K562 (cell line): ENCODE results near the gene PHKA1. TPM values are rescaled to one million over a fixed set of nuclear protein-coding genes. Genes with fewer than 3 reads are reported as not detected.

Experiments
- ATAC-seq: fragments of 200-7000 bp; cut with Tn5 transposase; 3 replicates; pipeline ENCODE4 v1.9.1; 2020; ENCODE audit warnings: moderate library complexity
- BruUV-seq: library from RNA; stranded (reverse); fragments of 400-500 nt; replicated peaks from 2 replicates; lab custom pipeline; 2021; lab: Mats Ljungman, UMichigan
- CTCF ChIA-PET: fragments of 300-600 bp; formaldehyde crosslinking; extraction: SDS; loops from one replicate; lab custom pipeline; 2021; ENCODE audit warnings: low intra/inter-chr PET ratio; lab: Yijun Ruan, JAX
- POLR2A ChIA-PET: fragments of 300-600, 350-650 bp; sonication (Branson Sonifier 250); formaldehyde crosslinking; extraction: SDS; loops from one replicate; lab custom pipeline; 2021; ENCODE audit warnings: antibody characterized with exemption, inconsistent platforms; lab: Yijun Ruan, JAX
- DNase-seq, 4 experiments: peaks; one replicate each; pipeline versions ENCODE4 v3.0.0 to v3.0.0-alpha.2; 2011 to 2018; ENCODE audit warnings: low spot score in 3 of 4, mixed read lengths in 3 of 4; ENCODE audit errors: extremely low read depth in 1 of 4
- FAIRE-seq: peaks from 2 replicates; lab custom pipeline; 2011; peaks lifted over from hg19 to GRCh38; lab: Jason Lieb, UNC
- H2AFZ ChIP-seq: 2 replicates; pipeline ENCODE4 v1.6.0; 2011; ENCODE audit warnings: low read depth, low read length, control low read depth, inconsistent platforms
- H3K27ac ChIP-seq: fragments of 200-600 bp; 3 replicates; pipeline ENCODE4 v1.8.0; 2011; ENCODE audit warnings: low read depth, mild to moderate bottlenecking, control low read depth, inconsistent platforms, low read length, moderate library complexity, mixed read lengths; ENCODE audit errors: extremely low read depth
- H3K27me3 ChIP-seq, 2 experiments: fragments of 300-600 bp in 1 of 2; 2 replicates in 1 of 2; 3 replicates in 1 of 2; pipeline versions ENCODE4 v1.6.0 to v1.8.0; 2011; ENCODE audit warnings: inconsistent platforms in 2 of 2, low read length in 2 of 2, mild to moderate bottlenecking in 1 of 2, mixed read lengths in 1 of 2, moderate library complexity in 1 of 2; ENCODE audit not compliant: control insufficient read depth in 2 of 2, insufficient read depth in 2 of 2
- H3K36me3 ChIP-seq: fragments of 300-600 bp; 3 replicates; pipeline ENCODE4 v1.8.0; 2011; ENCODE audit warnings: mild to moderate bottlenecking, low read length, inconsistent platforms; ENCODE audit not compliant: control insufficient read depth, insufficient read depth
- H3K4me1 ChIP-seq, 2 experiments: fragments of 200-600 bp in 1 of 2; replicated peaks in 1 of 2; 2 replicates in 1 of 2; 3 replicates in 1 of 2; pipeline versions ENCODE4 v1.5.1 to v1.8.0; 2011; ENCODE audit warnings: inconsistent platforms in 2 of 2, low read length in 2 of 2, mild to moderate bottlenecking in 1 of 2, mixed read lengths in 1 of 2, moderate library complexity in 1 of 2; ENCODE audit not compliant: control insufficient read depth in 2 of 2, insufficient read depth in 2 of 2
- H3K4me2 ChIP-seq: 2 replicates; pipeline ENCODE4 v1.6.1; 2011; ENCODE audit warnings: low read length, control low read depth, inconsistent platforms, mixed read lengths; ENCODE audit not compliant: insufficient read depth
- H3K4me3 ChIP-seq: fragments of 200-600 bp; sonication (generic), shearing (Covaris generic); 2 replicates; pipeline ENCODE4 v1.5.1; 2016; ENCODE audit warnings: control low read depth, inconsistent platforms
- H3K79me2 ChIP-seq: fragments of 200-600 bp; 3 replicates; pipeline ENCODE4 v1.8.0; 2011; ENCODE audit warnings: low read length, inconsistent platforms; ENCODE audit not compliant: control insufficient read depth, insufficient read depth
- H3K9ac ChIP-seq, 2 experiments: 2 replicates each; pipeline versions ENCODE4 v1.6.0 to v1.6.1; 2011; ENCODE audit warnings: low read depth in 2 of 2, low read length in 2 of 2, control low read depth in 1 of 2, inconsistent platforms in 1 of 2, mild to moderate bottlenecking in 1 of 2, mixed read lengths in 1 of 2; ENCODE audit not compliant: insufficient read depth in 1 of 2
- H3K9me1 ChIP-seq: one replicate; pipeline ENCODE4 v1.6.0; 2011; ENCODE audit warnings: inconsistent platforms, mild to moderate bottlenecking, low read length, moderate library complexity; ENCODE audit not compliant: control insufficient read depth, insufficient read depth
- H3K9me3 ChIP-seq: replicated peaks from 2 replicates; pipeline ENCODE4 v1.5.1; 2011; ENCODE audit warnings: low read depth, low read length, inconsistent platforms; ENCODE audit not compliant: control insufficient read depth, insufficient read depth
- H4K20me1 ChIP-seq: replicated peaks from 2 replicates; pipeline ENCODE4 v1.6.1; 2011; ENCODE audit warnings: low read length, inconsistent platforms, mixed read lengths; ENCODE audit not compliant: control insufficient read depth, insufficient read depth
- CBFA2T3 ChIP-seq: fragments of 450-650 bp; IDR thresholded peaks from 2 replicates; pipeline ENCODE4 v1.6.1; 2017
- PHTF2 ChIP-seq: fragments of 250-450 bp; sonication (Bioruptor Pico); IDR thresholded peaks from 2 replicates; pipeline ENCODE4 v1.5.0; 2021; ENCODE audit warnings: mild to moderate bottlenecking
- POLR3G ChIP-seq: IDR thresholded peaks from 2 replicates; pipeline ENCODE4 v1.6.1; 2011; ENCODE audit not compliant: insufficient read length, insufficient replicate concordance; ENCODE audit errors: extremely low read depth
- SMAD2 ChIP-seq: fragments of 150-350 bp; IDR thresholded peaks from 2 replicates; pipeline ENCODE4 v1.6.1; 2014; ENCODE audit warnings: low read depth, mild to moderate bottlenecking, low read length
- SRSF3 ChIP-seq: fragments of 200-400 bp; formaldehyde crosslinking; IDR thresholded peaks from 2 replicates; pipeline ENCODE4 v1.6.1; 2016; ENCODE audit warnings: mild to moderate bottlenecking, low read length, moderate library complexity; ENCODE audit not compliant: insufficient read depth
- TRIM24 ChIP-seq, 2 experiments: fragments of 450-650 bp; IDR thresholded peaks; 2 replicates each; pipeline ENCODE4 v1.6.1; 2016
- ZNF124 ChIP-seq: sonication (generic); formaldehyde crosslinking; IDR thresholded peaks from 2 replicates; pipeline ENCODE4 v1.8.1; 2022; ENCODE audit warnings: missing genetic modification reagents
- ZNF280B ChIP-seq: fragments of 250-450 bp; sonication (Bioruptor Pico); IDR thresholded peaks from 2 replicates; pipeline ENCODE4 v1.5.1; 2021; ENCODE audit warnings: mild to moderate bottlenecking
- WGBS: fragments of 100-300 bp; shearing (Covaris generic); methylation state at CpG from one replicate; pipeline ENCODE4 v1.1.6; 2016; ENCODE audit warnings: low coverage, mixed read lengths; ENCODE audit not compliant: insufficient coverage; ENCODE audit errors: missing lambda C conversion rate; 5-methylcytosine and 5-hydroxymethylcytosine counted together
- in situ Hi-C: fragments of 300-500 bp; cut with MboI; formaldehyde crosslinking; loops from 4 replicates; pipeline ENCODE4 v1.15.0; 2018; ENCODE audit warnings: inconsistent platforms, mixed read lengths
- intact Hi-C: fragments of 100-400 bp; cut with micrococcal nuclease; formaldehyde crosslinking; loops from 2 replicates; pipeline ENCODE4 v1.14.2; 2022
- polyA plus RNA-seq, 8 experiments: library from polyadenylated mRNA; depleted of rRNA in 4 of 8; stranded (reverse) in 5 of 8; unstranded in 3 of 8; fragments of >200 nt; fragmentation: Nextera tagmentation in 2 of 8; fragmentation: Illumina TruSeq in 1 of 8; extraction: Ambion mirVana in 2 of 8; extraction: Trizol in 1 of 8; gene quantifications; 2 replicates each; pipeline versions ENCODE4 v1.2.1 to v1.2.3, GENCODE V29; 2011 to 2014; ENCODE audit warnings: inconsistent platforms in 1 of 8, missing spikeins in 1 of 8
- total RNA-seq, 7 experiments: library from RNA; depleted of rRNA in 6 of 7; stranded (reverse); fragments of >200 nt in 6 of 7; fragmentation: Illumina TruSeq in 2 of 7; extraction: Trizol in 2 of 7; gene quantifications; 2 replicates each; pipeline versions ENCODE4 v1.2.1 to v1.2.3, GENCODE V29; 2011 to 2021; ENCODE audit warnings: low replicate concordance in 1 of 7
- TF ChIP-seq, protein P1 (sequence below): fragments of 450-650 bp; IDR thresholded peaks from 2 replicates; pipeline ENCODE4 v1.6.1; 2018; ENCODE audit not compliant: partially characterized antibody

Gene PHKA1
- total and polyA plus RNA-seq, 9 of the 15 experiments (the other 6 are each of a cell fraction or from before 2014, with no cell fraction given): 2.4 to 9.6 (median 5.8) TPM

DNA sequence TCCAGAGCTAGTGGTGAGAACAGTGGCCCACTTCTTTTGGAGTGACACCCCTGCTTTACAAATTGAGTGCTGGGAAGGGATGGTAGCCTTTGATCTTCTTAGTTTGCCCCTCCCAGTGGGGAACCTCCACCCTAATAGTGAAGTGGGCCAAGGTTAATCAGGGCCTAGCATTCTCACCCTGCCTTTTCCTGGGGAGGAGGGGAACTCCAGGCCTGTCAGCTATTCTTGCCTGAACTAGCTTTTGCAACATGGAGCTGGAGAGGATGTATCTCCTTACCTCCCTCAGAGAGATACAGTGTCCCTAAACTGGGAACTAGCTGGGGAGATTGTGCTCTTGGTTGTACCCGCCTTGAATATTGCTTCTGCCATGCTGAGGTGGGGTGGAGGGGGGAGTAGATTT lies 20.6 kb downstream of the PHKA1 start:
- in situ Hi-C loops: no loop called here
- ChIA-PET POLR2A (interaction anchor here (1.7 kb wide), 1 partner anchor 19 kb away, joined by 4 read pairs; no protein-coding TSS in a partner anchor), CTCF (no interaction called here)
- no peak overlapping the region for H3K4me3 ChIP-seq
- ATAC-seq (no peak), FAIRE-seq (no peak), DNase-seq (no peak)
- no peaks in the 10 kb centered on the region for H4K20me1 ChIP-seq
- H3K9ac ChIP-seq: no peak overlapping the region
- BruUV-seq: no TSS peak
- no peak overlapping the region for H3K4me2 ChIP-seq
- no peak overlapping the region for H2AFZ ChIP-seq
- 60% methylated on average over 1 of the region's 1 CpG for WGBS
- H3K27me3 ChIP-seq: no peaks in the 10 kb centered on the region
- intact Hi-C loops: no loop called here
- H3K9me3 ChIP-seq: no peaks in the 10 kb centered on the region
- H3K4me1 ChIP-seq: no peaks in the 10 kb centered on the region
- TF ChIP-seq ZNF280B (CRISPR knock-in tag) (no peak), CBFA2T3 (no peak), TRIM24 (IDR thresholded peaks at IDR 0.05) (no peak), ZNF124 (no peak), SRSF3 (no peak), SMAD2 (no peak), POLR3G (no peak), PHTF2 (CRISPR knock-in tag) (no peak)
- TF ChIP-seq, protein P1, sequence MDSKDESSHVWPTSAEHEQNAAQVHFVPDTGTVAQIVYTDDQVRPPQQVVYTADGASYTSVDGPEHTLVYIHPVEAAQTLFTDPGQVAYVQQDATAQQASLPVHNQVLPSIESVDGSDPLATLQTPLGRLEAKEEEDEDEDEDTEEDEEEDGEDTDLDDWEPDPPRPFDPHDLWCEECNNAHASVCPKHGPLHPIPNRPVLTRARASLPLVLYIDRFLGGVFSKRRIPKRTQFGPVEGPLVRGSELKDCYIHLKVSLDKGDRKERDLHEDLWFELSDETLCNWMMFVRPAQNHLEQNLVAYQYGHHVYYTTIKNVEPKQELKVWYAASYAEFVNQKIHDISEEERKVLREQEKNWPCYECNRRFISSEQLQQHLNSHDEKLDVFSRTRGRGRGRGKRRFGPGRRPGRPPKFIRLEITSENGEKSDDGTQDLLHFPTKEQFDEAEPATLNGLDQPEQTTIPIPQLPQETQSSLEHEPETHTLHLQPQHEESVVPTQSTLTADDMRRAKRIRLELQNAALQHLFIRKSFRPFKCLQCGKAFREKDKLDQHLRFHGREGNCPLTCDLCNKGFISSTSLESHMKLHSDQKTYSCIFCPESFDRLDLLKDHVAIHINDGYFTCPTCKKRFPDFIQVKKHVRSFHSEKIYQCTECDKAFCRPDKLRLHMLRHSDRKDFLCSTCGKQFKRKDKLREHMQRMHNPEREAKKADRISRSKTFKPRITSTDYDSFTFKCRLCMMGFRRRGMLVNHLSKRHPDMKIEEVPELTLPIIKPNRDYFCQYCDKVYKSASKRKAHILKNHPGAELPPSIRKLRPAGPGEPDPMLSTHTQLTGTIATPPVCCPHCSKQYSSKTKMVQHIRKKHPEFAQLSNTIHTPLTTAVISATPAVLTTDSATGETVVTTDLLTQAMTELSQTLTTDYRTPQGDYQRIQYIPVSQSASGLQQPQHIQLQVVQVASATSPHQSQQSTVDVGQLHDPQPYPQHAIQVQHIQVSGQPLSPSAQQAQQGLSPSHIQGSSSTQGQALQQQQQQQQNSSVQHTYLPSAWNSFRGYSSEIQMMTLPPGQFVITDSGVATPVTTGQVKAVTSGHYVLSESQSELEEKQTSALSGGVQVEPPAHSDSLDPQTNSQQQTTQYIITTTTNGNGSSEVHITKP: no peak
- no peak overlapping the region for H3K27ac ChIP-seq
- H3K9me1 ChIP-seq: no peaks in the 10 kb centered on the region
- H3K36me3 ChIP-seq: 0 out of 3 replicates have a peak, but pooled peaks cover 3% of the 10 kb centered on the region
- no peaks in the 10 kb centered on the region for H3K79me2 ChIP-seq
